K562 (cell line): ENCODE results near the gene KLHL12. TPM values are rescaled to one million over a fixed set of nuclear protein-coding genes. Genes with fewer than 3 reads are reported as not detected.
A peak's percentile ranks its signal among the peaks of the same experiment; 100 is the strongest.

Source experiments
- ARNT ChIP-seq, 2 experiments: fragments of 450-650 bp; IDR thresholded peaks; 2 replicates each; pipeline ENCODE4 v1.6.1; 2016; ENCODE audit warnings: mild to moderate bottlenecking in 1 of 2
- BCL6 ChIP-seq: fragments of 250-450 bp; sonication (Bioruptor Pico); IDR thresholded peaks from 2 replicates; pipeline ENCODE4 v1.4.0; 2020
- CBX1 ChIP-seq: sonication (generic); IDR thresholded peaks from 2 replicates; pipeline ENCODE4 v1.6.1; 2016; ENCODE audit warnings: antibody characterized with exemption, low read depth, mild to moderate bottlenecking
- CCAR2 ChIP-seq: fragments of 200-400 bp; formaldehyde crosslinking; IDR thresholded peaks from 2 replicates; pipeline ENCODE4 v1.6.1; 2017; ENCODE audit warnings: mild to moderate bottlenecking, low read depth, low read length
- FOXP1 ChIP-seq: sonication (generic); formaldehyde crosslinking; IDR thresholded peaks from 2 replicates; pipeline ENCODE4 v1.8.0; 2022; ENCODE audit warnings: mild to moderate bottlenecking, missing genetic modification reagents
- GATAD2A ChIP-seq: fragments of 450-650 bp; IDR thresholded peaks from 2 replicates; pipeline ENCODE4 v1.6.1; 2017
- HNRNPLL ChIP-seq: fragments of 200-400 bp; formaldehyde crosslinking; IDR thresholded peaks from 2 replicates; pipeline ENCODE4 v1.6.1; 2017; ENCODE audit warnings: low read length, low read depth, mild to moderate bottlenecking; ENCODE audit not compliant: poor library complexity, severe bottlenecking
- KAT8 ChIP-seq: fragments of 450-650 bp; IDR thresholded peaks from 2 replicates; pipeline ENCODE4 v1.6.1; 2016; ENCODE audit warnings: low read depth, mild to moderate bottlenecking
- MXI1 ChIP-seq: IDR thresholded peaks from 2 replicates; pipeline ENCODE4 v1.6.1; 2011; ENCODE audit warnings: low read depth, mild to moderate bottlenecking, improper control_type of control experiment, low read length
- NRF1 ChIP-seq, 2 experiments: fragments of 450-650 bp; IDR thresholded peaks in 1 of 2; conservative IDR thresholded peaks in 1 of 2; 2 replicates each; pipeline ENCODE4 v1.6.1; 2014; ENCODE audit warnings: mild to moderate bottlenecking in 2 of 2
- POLR2H ChIP-seq: IDR thresholded peaks from 2 replicates; pipeline ENCODE4 v1.6.1; 2016; ENCODE audit warnings: missing genetic modification characterization, low read depth, mild to moderate bottlenecking, control low read depth, missing compliant biosample characterization, moderate library complexity
- SLC30A9 ChIP-seq: fragments of 250-450 bp; sonication (Bioruptor Pico); IDR thresholded peaks from 2 replicates; pipeline ENCODE4 v1.8.0; 2022; ENCODE audit warnings: mild to moderate bottlenecking, moderate library complexity
- SMARCA5 ChIP-seq: fragments of 450-650 bp; IDR thresholded peaks from 2 replicates; pipeline ENCODE4 v1.6.1; 2016
- TBP ChIP-seq: optimal IDR thresholded peaks from 2 replicates; pipeline ENCODE3; 2011; ENCODE audit warnings: low read depth, low read length, improper control_type of control experiment
- VEZF1 ChIP-seq: fragments of 200-800 bp; sonication (Bioruptor generic); IDR thresholded peaks from 2 replicates; pipeline ENCODE4 v1.6.1; 2017; ENCODE audit warnings: missing genetic modification characterization, missing compliant biosample characterization
- YY1 ChIP-seq, 3 experiments: IDR thresholded peaks; 2 replicates each; pipeline ENCODE4 v1.6.1; 2011; ENCODE audit warnings: low read length in 2 of 3, mild to moderate bottlenecking in 2 of 3, moderate library complexity in 2 of 3, borderline replicate concordance in 1 of 3, control low read depth in 1 of 3, low read depth in 1 of 3; ENCODE audit not compliant: insufficient read depth in 3 of 3, insufficient replicate concordance in 2 of 3, control insufficient read depth in 1 of 3, insufficient read length in 1 of 3; ENCODE audit errors: extremely low read depth in 1 of 3
- ZBTB12 ChIP-seq: fragments of 250-450 bp; sonication (Bioruptor Pico); IDR thresholded peaks from 2 replicates; pipeline ENCODE4 v1.4.0; 2020
- ZKSCAN1 ChIP-seq: fragments of 150-350 bp; IDR thresholded peaks from 2 replicates; pipeline ENCODE4 v1.6.1; 2016; ENCODE audit warnings: low read depth, low read length
- ZNF431 ChIP-seq: sonication (generic); formaldehyde crosslinking; IDR thresholded peaks from 2 replicates; pipeline ENCODE4 v1.8.0; 2022; ENCODE audit warnings: mild to moderate bottlenecking, missing genetic modification reagents
- ZNF583 ChIP-seq: fragments of 250-450 bp; sonication (Bioruptor Pico); IDR thresholded peaks from 2 replicates; pipeline ENCODE4 v1.4.0; 2020
- ZNF639 ChIP-seq, 2 experiments: fragments of 200-800 bp in 1 of 2; sonication (Bioruptor generic) in 1 of 2; sonication (generic) in 1 of 2; formaldehyde crosslinking in 1 of 2; IDR thresholded peaks in 1 of 2; conservative IDR thresholded peaks in 1 of 2; 2 replicates each; pipeline versions ENCODE4 v1.5.0 to v1.6.1; 2016 to 2020; ENCODE audit warnings: missing compliant biosample characterization in 1 of 2, missing genetic modification characterization in 1 of 2, missing genetic modification reagents in 1 of 2
- polyA plus RNA-seq, 8 experiments: library from polyadenylated mRNA; depleted of rRNA in 4 of 8; stranded (reverse) in 5 of 8; unstranded in 3 of 8; fragments of >200 nt; fragmentation: Nextera tagmentation in 2 of 8; fragmentation: Illumina TruSeq in 1 of 8; extraction: Ambion mirVana in 2 of 8; extraction: Trizol in 1 of 8; gene quantifications; 2 replicates each; pipeline versions ENCODE4 v1.2.1 to v1.2.3, GENCODE V29; 2011 to 2014; ENCODE audit warnings: inconsistent platforms in 1 of 8, missing spikeins in 1 of 8
- total RNA-seq, 7 experiments: library from RNA; depleted of rRNA in 6 of 7; stranded (reverse); fragments of >200 nt in 6 of 7; fragmentation: Illumina TruSeq in 2 of 7; extraction: Trizol in 2 of 7; gene quantifications; 2 replicates each; pipeline versions ENCODE4 v1.2.1 to v1.2.3, GENCODE V29; 2011 to 2021; ENCODE audit warnings: low replicate concordance in 1 of 7

Gene KLHL12
- total and polyA plus RNA-seq, 9 of the 15 experiments (the other 6 are each of a cell fraction or from before 2014, with no cell fraction given), result 23.1 to 85.1 (median 35.0) TPM

GRCh38 chr1:202926581-202927491 lies at the start of gene KLHL12 (continued):
- TF ChIP-seq POLR2H (tag), result peak; percentile 86
- peak; percentile 84 for TF ChIP-seq SMARCA5
- peak; percentile 83; the same call in 1 of the 2 replicates for TF ChIP-seq ZNF583 (CRISPR knock-in tag)
- peak; percentile 61; the same call in 1 of the 2 replicates for TF ChIP-seq ZKSCAN1
- no peak for TF ChIP-seq BCL6 (CRISPR knock-in tag)
- TF ChIP-seq HNRNPLL, result peak; percentile 35
- TF ChIP-seq ZNF639 (CRISPR knock-in tag; conservative IDR thresholded peaks at IDR 0.05 in 1 of 2, IDR thresholded peaks at IDR 0.05 in 1 of 2), result peak in 1 of 2 experiments; percentile 83; a peak in 1 of 4 replicates
- peak; percentile 29; the same call in 1 of the 2 replicates for TF ChIP-seq CBX1
- TF ChIP-seq VEZF1, result peak; percentile 97
- TF ChIP-seq GATAD2A, result 0 out of 2 replicates have a peak, but pooled peaks have one; percentile 64
- TF ChIP-seq FOXP1 (CRISPR knock-in tag), result no peak
- TF ChIP-seq TBP, result peak; percentile 85
- TF ChIP-seq KAT8, result no peak
- TF ChIP-seq SLC30A9 (CRISPR knock-in tag), result no peak
- no peak; the same call in 1 of the 2 replicates for TF ChIP-seq CCAR2
- TF ChIP-seq ARNT (IDR thresholded peaks at IDR 0.05), result peak; percentile 43 to 100; a peak in 3 of 4 replicates
- peak; percentile 19 to 76 (median 55) for TF ChIP-seq YY1 (IDR thresholded peaks at IDR 0.05; ENCODE audit: borderline replicate concordance in 1 of 3, control insufficient read depth in 1 of 3, extremely low read depth in 1 of 3, insufficient read depth in 3 of 3, insufficient read length in 1 of 3, insufficient replicate concordance in 2 of 3, low read depth in 1 of 3, low read length in 2 of 3)
- TF ChIP-seq ZBTB12 (CRISPR knock-in tag), result peak; percentile 92
- TF ChIP-seq NRF1 (conservative IDR thresholded peaks at IDR 0.05 in 1 of 2, IDR thresholded peaks at IDR 0.05 in 1 of 2), result peak; percentile 80 to 85
- TF ChIP-seq MXI1, result peak; percentile 43; the same call in 1 of the 2 replicates
- peak; percentile 54 for TF ChIP-seq ZNF431
